HCT116 (cell line): ENCODE results near the gene PDLIM5. TPM values are rescaled to one million over a fixed set of nuclear protein-coding genes. Genes with fewer than 3 reads are reported as not detected.

Source experiments
- ATAC-seq: fragments of 200-7000 bp; cut with Tn5 transposase; 2 replicates; pipeline ENCODE4 v1.9.1; 2020; ENCODE audit warnings: mild to moderate bottlenecking, moderate library complexity
- BruUV-seq: library from RNA; stranded (reverse); fragments of 400-500 nt; replicated peaks from 2 replicates; lab custom pipeline; 2021; lab: Mats Ljungman, UMichigan
- CTCF ChIA-PET: fragments of 300-600 bp; sonication (Branson Sonifier 250); formaldehyde crosslinking; loops from one replicate; lab custom pipeline; 2021; ENCODE audit warnings: antibody characterized with exemption; lab: Charles Lee
- POLR2A ChIA-PET: fragments of 300-600, 350-600 bp; sonication (Branson Sonifier 250); formaldehyde crosslinking; loops from one replicate; lab custom pipeline; 2021; ENCODE audit warnings: antibody characterized with exemption; lab: Charles Lee
- RAD21 ChIA-PET, 2 experiments: fragments of 300-600 bp; sonication (Branson Sonifier 250); formaldehyde crosslinking; loops; one replicate each; lab custom pipeline; 2023; ENCODE audit warnings: low total read pairs in 2 of 2; ENCODE audit not compliant: uncharacterized antibody in 2 of 2, unreplicated experiment in 2 of 2, low non-redundant PET in 1 of 2; lab: Charles Lee
- DNase-seq: peaks from one replicate; pipeline ENCODE4 v3.0.0-alpha.2; 2010; ENCODE audit warnings: low read depth, low spot score
- H2AFZ ChIP-seq: fragments of 200-600 bp; shearing (Covaris generic), sonication (generic); 2 replicates; pipeline ENCODE4 v1.6.1; 2017; ENCODE audit warnings: low read depth, mixed run types, mixed read lengths, antibody characterized with exemption, low read length; ENCODE audit not compliant: poor library complexity, severe bottlenecking
- H3K27ac ChIP-seq: 2 replicates; pipeline ENCODE4 v1.5.1; 2012; ENCODE audit warnings: low read depth, low read length
- H3K27me3 ChIP-seq: fragments of 200-600 bp; sonication (generic); 2 replicates; pipeline ENCODE4 v1.6.1; 2016; ENCODE audit warnings: mixed run types, low read length, mixed read lengths; ENCODE audit not compliant: insufficient read depth
- H3K36me3 ChIP-seq, 2 experiments: fragments of 200-500 bp in 1 of 2; fragments of 200-600 bp in 1 of 2; sonication (Bioruptor generic) in 1 of 2; sonication (generic) in 1 of 2; 2 replicates each; pipeline versions ENCODE4 v1.5.1 to v1.6.1; 2014 to 2016; ENCODE audit warnings: low read length in 2 of 2, inconsistent platforms in 1 of 2, mixed read lengths in 1 of 2, mixed run types in 1 of 2; ENCODE audit not compliant: insufficient read depth in 2 of 2, control insufficient read depth in 1 of 2
- H3K4me1 ChIP-seq, 2 experiments: fragments of 200-600 bp in 1 of 2; sonication (generic) in 1 of 2; 2 replicates each; pipeline versions ENCODE4 v1.5.1 to v1.6.1; 2012 to 2017; ENCODE audit warnings: low read length in 2 of 2, inconsistent platforms in 1 of 2, mild to moderate bottlenecking in 1 of 2, mixed read lengths in 1 of 2, mixed run types in 1 of 2, moderate library complexity in 1 of 2; ENCODE audit not compliant: insufficient read depth in 2 of 2, control insufficient read depth in 1 of 2
- H3K4me2 ChIP-seq: fragments of 200-600 bp; sonication (generic); 2 replicates; pipeline ENCODE4 v1.6.1; 2017; ENCODE audit warnings: mixed run types, low read length, mixed read lengths
- H3K4me3 ChIP-seq, 2 experiments: fragments of 200-600 bp in 1 of 2; sonication (generic) in 1 of 2; replicated peaks in 1 of 2; 2 replicates each; pipeline ENCODE4 v1.5.1; 2011 to 2016; ENCODE audit warnings: low read length in 2 of 2, control low read depth in 1 of 2, low read depth in 1 of 2, mild to moderate bottlenecking in 1 of 2, mixed read lengths in 1 of 2, mixed run types in 1 of 2
- H3K79me2 ChIP-seq: fragments of 200-600 bp; sonication (generic); 2 replicates; pipeline ENCODE4 v1.6.1; 2017; ENCODE audit warnings: mild to moderate bottlenecking, mixed run types, low read length, moderate library complexity, mixed read lengths; ENCODE audit not compliant: insufficient read depth
- H3K9ac ChIP-seq: fragments of 200-600 bp; sonication (generic); 2 replicates; pipeline ENCODE4 v1.6.1; 2016; ENCODE audit warnings: low read length, mixed read lengths
- H3K9me2 ChIP-seq: fragments of 200-600 bp; sonication (generic), shearing (Covaris generic); 2 replicates; pipeline ENCODE4 v1.6.1; 2017; ENCODE audit warnings: mixed run types, mild to moderate bottlenecking, moderate library complexity; ENCODE audit not compliant: insufficient read depth
- H3K9me3 ChIP-seq, 2 experiments: fragments of 200-500 bp in 1 of 2; fragments of 200-600 bp in 1 of 2; sonication (Bioruptor generic) in 1 of 2; sonication (generic) in 1 of 2; 2 replicates each; pipeline ENCODE4 v1.6.1; 2014 to 2017; ENCODE audit warnings: low read length in 2 of 2, mixed read lengths in 2 of 2, inconsistent platforms in 1 of 2, low read depth in 1 of 2, mild to moderate bottlenecking in 1 of 2, mixed run types in 1 of 2, moderate library complexity in 1 of 2; ENCODE audit not compliant: control insufficient read depth in 1 of 2, insufficient read depth in 1 of 2
- H4K20me1 ChIP-seq: fragments of 200-600 bp; sonication (generic), shearing (Covaris generic); 2 replicates; pipeline ENCODE4 v1.6.1; 2017; ENCODE audit warnings: mixed run types, mild to moderate bottlenecking, moderate library complexity; ENCODE audit not compliant: insufficient read depth
- CEBPB ChIP-seq: IDR thresholded peaks from 2 replicates; pipeline ENCODE4 v1.6.1; 2012; ENCODE audit warnings: low read depth
- EGR1 ChIP-seq: IDR thresholded peaks from 2 replicates; pipeline ENCODE4 v1.6.1; 2012; ENCODE audit warnings: low read depth
- JUND ChIP-seq: IDR thresholded peaks from 2 replicates; pipeline ENCODE4 v1.6.1; 2012
- MAX ChIP-seq: IDR thresholded peaks from 2 replicates; pipeline ENCODE4 v1.6.1; 2012
- POLR2A ChIP-seq: IDR thresholded peaks from 2 replicates; pipeline ENCODE4 v1.7.0; 2011; ENCODE audit warnings: borderline replicate concordance; ENCODE audit not compliant: insufficient read depth, insufficient read length; ENCODE audit errors: extremely low read depth
- POLR2AphosphoS5 ChIP-seq: IDR thresholded peaks from 2 replicates; pipeline ENCODE4 v1.6.1; 2011; ENCODE audit warnings: mild to moderate bottlenecking, low read depth, low read length, moderate library complexity
- RAD21 ChIP-seq: IDR thresholded peaks from 2 replicates; pipeline ENCODE4 v1.6.1; 2012; ENCODE audit warnings: low read depth, mild to moderate bottlenecking
- REST ChIP-seq: IDR thresholded peaks from 2 replicates; pipeline ENCODE4 v1.6.1; 2012; ENCODE audit warnings: low read depth
- SP1 ChIP-seq: IDR thresholded peaks from 2 replicates; pipeline ENCODE4 v1.6.1; 2012; ENCODE audit warnings: low read depth
- SRF ChIP-seq: IDR thresholded peaks from 2 replicates; pipeline ENCODE4 v1.6.1; 2012; ENCODE audit warnings: low read depth
- TCF7L2 ChIP-seq: IDR thresholded peaks from 2 replicates; pipeline ENCODE4 v1.7.0; 2011; ENCODE audit warnings: borderline replicate concordance, inconsistent platforms; ENCODE audit not compliant: insufficient read depth, insufficient read length; ENCODE audit errors: extremely low read depth
- YY1 ChIP-seq: IDR thresholded peaks from 2 replicates; pipeline ENCODE4 v1.6.1; 2011; ENCODE audit warnings: low read length, low read depth, moderate library complexity, mild to moderate bottlenecking; ENCODE audit not compliant: insufficient replicate concordance; ENCODE audit errors: extremely low read depth
- ZBTB33 ChIP-seq: IDR thresholded peaks from 2 replicates; pipeline ENCODE4 v1.6.1; 2011; ENCODE audit warnings: mild to moderate bottlenecking, low read length, moderate library complexity; ENCODE audit not compliant: insufficient replicate concordance; ENCODE audit errors: extremely low read depth
- ZFX ChIP-seq: fragments of 450-650 bp; IDR thresholded peaks from 2 replicates; pipeline ENCODE4 v1.6.1; 2017
- intact Hi-C: fragments of 100-400 bp; cut with micrococcal nuclease; formaldehyde crosslinking; loops from 2 replicates; pipeline ENCODE4 v1.10.0; 2022
- total RNA-seq: library from RNA; stranded (reverse); gene quantifications from one replicate; pipeline ENCODE4 v1.2.1, GENCODE V29; 2021; ENCODE audit not compliant: unreplicated experiment

The PDLIM5 gene
- total RNA-seq, 1 experiment from 2014 or later, result 130 TPM

- DNase-seq, result no peak
- Histone ChIP-seq H3K9me3 (no peaks in the 10 kb centered on the region), H2AFZ (no peak overlapping the region), H3K27me3 (no peaks in the 10 kb centered on the region), H3K4me2 (no peak overlapping the region), H3K36me3 (no peaks in the 10 kb centered on the region), H3K4me1 (peaks cover 22 to 30% of the 10 kb centered on the region in 2 experiments), H3K9ac (no peak overlapping the region), H3K4me3 (no peak overlapping the region), H4K20me1 (no peaks in the 10 kb centered on the region), H3K27ac (no peak overlapping the region), H3K9me2 (no peaks in the 10 kb centered on the region), H3K79me2 (peaks cover 83% of the 10 kb centered on the region)
- POLR2A ChIA-PET, result no interaction called here
- CTCF ChIA-PET, result no interaction called here
- BruUV-seq, result no TSS peak
- no peak for ATAC-seq
- intact Hi-C loops, result no loop called here
- TF ChIP-seq REST, result no peak
- TF ChIP-seq JUND, result no peak
- no peak for TF ChIP-seq MAX
- TF ChIP-seq SP1, result no peak
- no peak for TF ChIP-seq TCF7L2
- TF ChIP-seq RAD21, result no peak
- RAD21 ChIA-PET, result no interaction called here
These were observed 24.1 kb downstream of the PDLIM5 start for GRCh38 chr4:94475794-94476193.

- peaks cover 15 to 25% of the 10 kb centered on the region in 2 experiments for H3K4me1 ChIP-seq
- peaks cover 88% of the 10 kb centered on the region for H3K79me2 ChIP-seq
- no peak overlapping the region for H3K27ac ChIP-seq
- H3K36me3 ChIP-seq, result no peaks in the 10 kb centered on the region
- no peaks in the 10 kb centered on the region for H3K27me3 ChIP-seq
- BruUV-seq, result no TSS peak
- H3K9me2 ChIP-seq, result no peaks in the 10 kb centered on the region
- no peak overlapping the region for H3K9ac ChIP-seq
- H4K20me1 ChIP-seq, result no peaks in the 10 kb centered on the region
- H2AFZ ChIP-seq, result no peak overlapping the region
- CTCF ChIA-PET, result no interaction called here
- no peaks in the 10 kb centered on the region for H3K9me3 ChIP-seq
- POLR2A ChIA-PET, result no interaction called here
- H3K4me2 ChIP-seq, result no peak overlapping the region
- intact Hi-C loops, result no loop called here
- no peak for ATAC-seq
- no peak for DNase-seq
- RAD21 ChIA-PET, result no interaction called here
- H3K4me3 ChIP-seq, result no peak overlapping the region
- no peak for TF ChIP-seq SRF
- TF ChIP-seq POLR2AphosphoS5, result no peak
- TF ChIP-seq ZBTB33, result no peak
- TF ChIP-seq SP1, result no peak
- no peak for TF ChIP-seq ZFX
- TF ChIP-seq CEBPB, result no peak
- TF ChIP-seq JUND, result no peak
- TF ChIP-seq RAD21, result no peak
- TF ChIP-seq POLR2A, result no peak
- TF ChIP-seq EGR1, result no peak
- no peak for TF ChIP-seq YY1
These were observed 25.5 kb downstream of the PDLIM5 start for GRCh38 chr4:94477227-94477626.
